ENCODE results near the gene DNAJA3. TPM values are rescaled to one million over a fixed set of nuclear protein-coding genes. Genes with fewer than 3 reads are reported as not detected.

The DNAJA3 gene
- polyA plus RNA-seq (ENCODE audit: insufficient read length in 3 of 3), result 10 to 100 TPM; 31.3 to 35.9 (median 34.8) TPM

DNA sequence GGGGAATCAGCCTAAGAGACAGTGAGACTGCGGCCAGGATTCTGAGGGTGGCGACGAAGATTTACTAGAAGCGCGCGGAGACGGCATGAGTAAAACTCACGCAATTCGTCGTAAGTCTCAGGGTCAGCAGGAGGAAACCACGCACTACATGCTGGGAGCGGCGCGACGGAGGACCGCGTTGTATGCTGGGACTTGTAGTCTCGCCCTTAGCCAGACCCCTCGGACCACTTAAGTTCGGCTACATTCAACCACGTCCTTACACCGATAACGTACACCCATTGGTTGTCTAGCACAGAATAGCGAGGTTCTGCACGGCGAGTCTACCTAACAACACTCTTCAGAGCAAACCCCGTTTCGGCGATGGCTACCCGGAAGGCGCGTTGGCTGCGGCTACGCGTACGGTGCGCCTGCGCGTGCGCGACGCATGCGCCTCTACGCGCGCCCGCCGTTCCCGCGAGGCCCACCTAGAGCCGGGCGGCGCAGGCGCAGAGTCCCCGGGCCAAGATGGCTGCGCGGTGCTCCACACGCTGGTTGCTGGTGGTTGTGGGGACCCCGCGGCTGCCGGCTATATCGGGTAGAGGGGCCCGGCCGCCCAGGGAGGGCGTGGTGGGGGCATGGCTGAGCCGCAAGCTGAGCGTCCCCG lies at the start of gene DNAJA3:
TSS of gene DNAJA3 (plus strand) at position 491 of the 643 bp plus-strand sequence. CDS start at position 505, 14 bp downstream.
- peak; percentile 90 to 97 (median 94) for DNase-seq (ENCODE audit: low read depth in 3 of 3, low spot score in 2 of 3)

- no peak for DNase-seq (ENCODE audit: low read depth in 3 of 3, low spot score in 2 of 3)
Observed at GRCh38 chr16:4376126-4376892, 49.4 kb upstream of the DNAJA3 start.

- no peak for DNase-seq (ENCODE audit: low read depth in 3 of 3, low spot score in 2 of 3)
Observed at GRCh38 chr16:4376893-4377572, 48.6 kb upstream of the DNAJA3 start.

- DNase-seq (ENCODE audit: low read depth in 3 of 3, low spot score in 2 of 3), result no peak
Observed at GRCh38 chr16:4377573-4378154, 48.0 kb upstream of the DNAJA3 start.

DNA sequence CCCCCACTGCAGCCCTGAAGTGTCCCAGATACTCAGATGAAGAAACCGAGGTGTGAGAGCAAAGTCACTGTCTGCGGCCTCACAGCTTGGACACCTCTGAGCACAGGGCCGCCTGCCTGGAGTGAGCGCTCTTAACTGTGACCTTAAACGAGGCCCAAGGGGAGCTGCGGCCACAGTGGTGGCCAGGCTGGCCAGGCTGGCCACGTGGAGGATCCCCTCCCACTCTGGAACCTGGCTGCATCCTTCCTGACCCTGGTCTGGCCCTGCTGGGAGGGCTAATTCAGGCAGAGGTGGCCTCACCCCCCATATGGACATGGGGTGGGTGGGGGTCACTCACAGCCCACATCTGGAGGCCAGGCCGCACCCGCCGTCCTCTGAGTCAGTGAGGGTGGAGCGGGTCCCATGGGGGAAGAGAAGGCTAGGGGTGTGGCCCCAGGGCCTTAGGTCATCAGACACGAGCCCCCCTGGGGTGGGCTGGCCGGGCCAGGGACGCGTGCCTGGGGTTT lies 47.5 kb upstream of the DNAJA3 start:
- no peak for DNase-seq (ENCODE audit: low read depth in 3 of 3, low spot score in 2 of 3)

DNA sequence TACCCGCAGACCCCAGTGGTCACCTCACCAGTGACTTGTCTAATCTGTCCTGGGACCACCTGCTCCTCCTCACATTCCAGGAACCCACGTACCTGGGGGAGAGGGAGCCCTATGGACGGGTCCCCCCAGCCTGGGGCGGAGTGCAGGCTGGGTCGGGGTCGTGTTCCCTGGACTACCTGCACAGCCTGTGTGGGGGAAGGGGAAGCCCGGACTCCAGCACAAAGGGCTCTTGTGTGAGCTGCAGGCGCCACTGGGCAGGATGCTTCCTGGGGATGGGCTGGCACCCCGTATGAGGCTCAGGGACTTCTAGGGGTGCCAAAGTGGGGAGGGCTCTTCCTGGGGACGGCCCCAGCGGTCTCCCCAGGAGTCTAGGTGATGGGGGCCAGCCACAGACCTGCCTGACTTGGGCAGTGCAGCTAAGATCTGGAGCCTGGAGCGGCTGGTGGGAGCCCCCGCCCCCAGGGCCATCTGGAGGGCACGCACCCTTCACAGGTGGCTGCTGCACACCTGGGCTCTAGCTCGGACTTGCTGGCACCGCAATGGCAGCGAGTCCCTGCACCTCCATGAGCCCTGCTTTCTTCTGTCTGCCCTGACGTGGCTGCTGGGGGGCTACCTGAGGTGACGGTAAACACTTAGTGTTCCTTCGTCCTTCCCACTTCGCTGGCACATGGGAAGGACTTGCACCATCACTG lies 46.5 kb upstream of the DNAJA3 start:
- DNase-seq (ENCODE audit: low read depth in 3 of 3, low spot score in 2 of 3), result no peak

DNA sequence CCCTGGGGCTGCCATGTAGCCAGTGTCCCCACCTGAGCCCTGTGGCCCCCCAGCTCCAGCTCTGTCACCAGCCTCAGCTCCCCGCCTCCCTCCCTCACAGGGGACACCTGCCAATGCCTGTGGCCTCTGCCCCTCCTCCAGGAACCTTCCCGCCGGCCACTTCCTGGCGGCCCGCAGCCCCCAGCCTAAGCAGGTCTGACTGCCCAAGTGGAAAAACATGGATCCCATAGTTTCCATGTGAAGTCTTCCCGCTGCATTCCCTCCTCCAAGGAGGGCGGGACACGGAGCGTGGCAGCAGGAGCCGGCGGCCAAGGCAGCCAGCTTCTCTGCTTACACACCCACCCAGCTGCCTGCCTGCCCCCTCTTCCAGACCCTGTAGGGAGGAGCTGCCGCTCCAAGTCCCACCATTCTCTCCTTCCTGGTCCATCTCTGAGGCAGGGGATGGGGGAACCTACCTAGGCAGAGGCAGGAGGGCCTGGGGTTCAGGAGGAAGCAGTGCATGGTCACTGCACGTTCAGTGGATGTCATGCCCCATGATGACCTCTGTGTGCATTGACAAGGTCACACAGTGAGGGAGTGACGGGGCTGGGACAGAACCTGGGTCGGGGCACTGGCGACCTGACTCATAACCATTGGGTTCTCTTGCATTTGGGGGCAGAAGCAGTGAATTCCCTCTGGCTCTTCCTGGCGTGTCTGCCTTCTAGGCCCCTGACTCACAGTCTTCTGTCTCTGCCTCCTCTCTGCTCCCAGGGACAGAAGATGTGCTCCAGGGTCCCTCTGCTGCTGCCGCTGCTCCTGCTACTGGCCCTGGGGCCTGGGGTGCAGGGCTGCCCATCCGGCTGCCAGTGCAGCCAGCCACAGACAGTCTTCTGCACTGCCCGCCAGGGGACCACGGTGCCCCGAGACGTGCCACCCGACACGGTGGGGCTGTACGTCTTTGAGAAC lies 45.3 kb upstream of the DNAJA3 start:
- DNase-seq (ENCODE audit: low read depth in 3 of 3, low spot score in 2 of 3), result no peak

DNA sequence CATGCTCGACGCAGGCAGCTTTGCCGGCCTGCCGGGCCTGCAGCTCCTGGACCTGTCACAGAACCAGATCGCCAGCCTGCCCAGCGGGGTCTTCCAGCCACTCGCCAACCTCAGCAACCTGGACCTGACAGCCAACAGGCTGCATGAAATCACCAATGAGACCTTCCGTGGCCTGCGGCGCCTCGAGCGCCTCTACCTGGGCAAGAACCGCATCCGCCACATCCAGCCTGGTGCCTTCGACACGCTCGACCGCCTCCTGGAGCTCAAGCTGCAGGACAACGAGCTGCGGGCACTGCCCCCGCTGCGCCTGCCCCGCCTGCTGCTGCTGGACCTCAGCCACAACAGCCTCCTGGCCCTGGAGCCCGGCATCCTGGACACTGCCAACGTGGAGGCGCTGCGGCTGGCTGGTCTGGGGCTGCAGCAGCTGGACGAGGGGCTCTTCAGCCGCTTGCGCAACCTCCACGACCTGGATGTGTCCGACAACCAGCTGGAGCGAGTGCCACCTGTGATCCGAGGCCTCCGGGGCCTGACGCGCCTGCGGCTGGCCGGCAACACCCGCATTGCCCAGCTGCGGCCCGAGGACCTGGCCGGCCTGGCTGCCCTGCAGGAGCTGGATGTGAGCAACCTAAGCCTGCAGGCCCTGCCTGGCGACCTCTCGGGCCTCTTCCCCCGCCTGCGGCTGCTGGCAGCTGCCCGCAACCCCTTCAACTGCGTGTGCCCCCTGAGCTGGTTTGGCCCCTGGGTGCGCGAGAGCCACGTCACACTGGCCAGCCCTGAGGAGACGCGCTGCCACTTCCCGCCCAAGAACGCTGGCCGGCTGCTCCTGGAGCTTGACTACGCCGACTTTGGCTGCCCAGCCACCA lies 44.4 kb upstream of the DNAJA3 start:
- no peak for DNase-seq (ENCODE audit: low read depth in 3 of 3, low spot score in 2 of 3)

GRCh38 chr16:4381935-4382794 lies 43.5 kb upstream of the DNAJA3 start:
- DNase-seq (ENCODE audit: low read depth in 3 of 3, low spot score in 2 of 3), result no peak

- no peak for DNase-seq (ENCODE audit: low read depth in 3 of 3, low spot score in 2 of 3)
Observed at GRCh38 chr16:4382795-4383357, 42.8 kb upstream of the DNAJA3 start.

DNA sequence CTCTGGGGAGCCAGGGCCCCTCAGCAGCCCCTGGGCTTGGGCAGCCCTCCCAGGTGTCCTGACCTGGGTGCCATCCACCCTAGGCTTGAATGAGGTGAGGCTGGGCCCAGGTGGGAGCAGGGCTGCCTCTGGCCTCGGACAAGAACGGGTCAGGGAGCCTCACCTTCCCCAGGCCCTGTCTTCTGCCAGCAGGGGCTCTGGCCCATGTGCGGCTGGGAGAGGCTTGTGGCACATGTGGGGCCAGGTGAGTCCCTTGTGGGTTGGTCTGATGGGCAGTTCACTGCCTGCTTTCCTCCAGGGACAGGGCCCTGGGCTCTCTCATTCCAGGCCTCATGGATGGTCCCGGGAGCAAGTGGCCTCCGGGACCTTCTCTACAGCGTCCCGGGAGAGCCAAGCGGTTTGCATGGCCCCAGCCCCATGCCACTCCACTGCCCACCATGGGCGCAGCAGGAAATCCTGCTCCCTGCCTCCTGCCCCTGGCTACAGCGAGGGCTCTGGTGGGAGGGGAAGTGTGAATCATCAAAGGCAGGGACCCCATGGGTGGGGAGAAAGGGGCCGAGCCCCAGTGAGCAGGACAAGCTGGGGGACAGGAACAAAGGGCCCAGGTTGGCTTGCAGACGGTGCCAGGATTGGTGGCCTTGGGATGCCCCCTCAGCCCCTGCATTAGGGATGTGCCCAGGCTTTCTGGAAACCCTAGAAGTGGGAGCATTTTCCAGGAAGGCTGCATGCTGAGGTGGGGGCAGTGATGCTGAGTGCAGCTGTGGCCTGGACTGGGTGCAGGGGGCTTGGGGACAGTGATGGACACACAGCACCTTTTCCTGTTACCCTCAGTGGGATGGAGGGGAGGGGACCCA lies 41.9 kb upstream of the DNAJA3 start:
- no peak for DNase-seq (ENCODE audit: low read depth in 3 of 3, low spot score in 2 of 3)

DNA sequence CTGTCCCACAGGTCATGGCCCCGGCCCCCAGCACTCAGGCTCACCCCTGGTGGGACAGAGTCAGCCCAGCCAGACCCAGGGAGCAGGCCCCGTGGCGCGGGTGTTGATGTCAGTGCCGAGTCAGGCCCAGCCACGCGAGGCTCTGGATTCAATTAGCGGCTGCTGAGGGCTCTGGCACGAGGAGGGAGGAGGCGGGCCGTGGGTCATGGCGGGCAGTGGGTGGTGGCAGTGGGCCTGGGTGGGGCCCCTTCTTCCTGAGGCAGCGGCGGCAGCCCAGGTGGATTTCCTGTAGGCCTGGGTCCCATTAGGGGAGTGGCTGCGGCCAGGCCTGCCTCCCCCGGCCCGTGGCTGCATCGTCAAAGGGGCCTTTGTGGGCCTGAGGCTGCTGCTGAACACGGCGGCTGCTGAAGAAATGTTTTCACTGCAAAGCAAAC lies 41.1 kb upstream of the DNAJA3 start:
- no peak for DNase-seq (ENCODE audit: low read depth in 3 of 3, low spot score in 2 of 3)

- no peak for DNase-seq (ENCODE audit: low read depth in 3 of 3, low spot score in 2 of 3)
Observed at GRCh38 chr16:4385066-4385788, 40.4 kb upstream of the DNAJA3 start.

DNA sequence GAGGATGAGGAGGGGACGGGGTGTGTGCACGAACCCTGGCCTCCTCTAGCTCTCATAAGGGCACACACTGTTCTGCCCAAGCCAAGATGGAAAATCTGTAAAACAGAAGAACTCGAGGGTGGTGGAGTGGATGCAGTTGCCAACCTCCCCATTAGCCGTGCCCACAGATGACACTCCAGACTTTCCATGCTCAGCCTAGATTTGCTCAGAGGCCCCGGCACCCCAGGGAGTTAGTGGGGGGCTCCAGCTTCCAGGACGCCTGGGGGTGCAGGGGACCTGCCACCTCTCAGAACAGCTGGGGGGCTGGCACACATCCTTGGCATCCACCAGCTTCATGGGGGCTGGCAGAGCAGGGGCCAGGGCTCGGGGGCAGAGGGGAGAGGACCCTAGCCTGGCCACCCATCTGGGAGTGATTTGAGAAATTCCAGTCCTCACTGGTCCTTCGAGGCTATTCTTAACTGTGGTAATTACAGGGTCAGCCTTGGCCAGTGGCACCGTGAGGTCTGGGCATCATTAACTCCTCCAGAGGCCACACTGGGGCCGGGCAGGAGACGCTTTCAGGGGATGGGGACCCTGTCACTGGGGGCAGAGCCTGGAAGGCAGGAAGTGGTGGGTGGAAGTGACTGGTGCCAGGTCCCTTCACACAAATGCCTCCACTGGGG lies 39.7 kb upstream of the DNAJA3 start:
- DNase-seq (ENCODE audit: low read depth in 3 of 3, low spot score in 2 of 3), result no peak

GRCh38 chr16:4386451-4386805 lies 39.2 kb upstream of the DNAJA3 start:
- no peak for DNase-seq (ENCODE audit: low read depth in 3 of 3, low spot score in 2 of 3)
